ENCODE data around the gene RNF146.

DNA sequence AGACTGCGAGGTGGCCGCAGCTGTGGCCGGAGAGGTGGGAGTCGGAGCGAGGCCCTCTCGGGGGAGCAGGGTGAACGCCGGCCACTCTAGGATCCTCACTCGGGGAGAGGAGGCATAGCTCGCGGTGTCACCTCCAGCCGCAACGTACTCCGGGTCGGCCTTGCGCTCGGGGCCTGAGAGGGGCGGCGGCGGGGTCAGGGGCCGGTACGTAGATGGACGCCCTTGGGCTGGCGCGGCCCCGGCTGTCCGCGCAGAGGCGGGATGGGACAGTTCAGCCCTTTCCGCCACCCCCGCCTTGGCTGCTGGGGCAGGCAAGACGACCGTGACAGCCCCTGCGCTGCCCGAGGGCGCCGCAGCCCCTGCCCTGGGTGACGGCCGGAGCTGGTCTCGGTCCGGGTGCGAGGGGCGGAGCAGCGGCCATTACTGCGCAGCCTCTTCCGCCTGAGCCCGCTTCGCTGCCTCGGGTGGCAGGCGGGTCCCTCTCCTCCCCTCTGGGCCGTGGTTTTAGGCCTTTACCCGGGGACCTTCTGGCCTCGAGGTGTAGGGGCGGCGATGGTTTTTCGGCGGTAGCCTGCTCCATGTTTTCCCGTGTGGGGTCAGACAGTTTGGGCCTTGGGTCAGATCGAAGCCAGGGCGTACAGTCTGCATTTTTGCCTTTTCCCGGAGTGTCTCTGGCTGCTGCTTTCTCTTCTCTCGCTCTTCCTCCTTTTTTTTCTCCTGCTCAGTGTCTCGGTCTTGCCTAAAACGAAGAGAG, 405 bp downstream of the RNF146 start:
- TF ChIP-seq CTCF (IDR thresholded peaks at IDR 0.05; ENCODE audit: low read depth, low read length, missing input control) (no peak), YY1 (IDR thresholded peaks at IDR 0.05) (peak; percentile 97), RXRA (IDR thresholded peaks at IDR 0.05) (no peak), HNF4G (IDR thresholded peaks at IDR 0.05) (no peak), RAD21 (IDR thresholded peaks at IDR 0.05) (no peak), ATF3 (IDR thresholded peaks at IDR 0.05) (no peak), JUND (IDR thresholded peaks at IDR 0.05) (no peak)
- TF ChIP-seq, protein P1, sequence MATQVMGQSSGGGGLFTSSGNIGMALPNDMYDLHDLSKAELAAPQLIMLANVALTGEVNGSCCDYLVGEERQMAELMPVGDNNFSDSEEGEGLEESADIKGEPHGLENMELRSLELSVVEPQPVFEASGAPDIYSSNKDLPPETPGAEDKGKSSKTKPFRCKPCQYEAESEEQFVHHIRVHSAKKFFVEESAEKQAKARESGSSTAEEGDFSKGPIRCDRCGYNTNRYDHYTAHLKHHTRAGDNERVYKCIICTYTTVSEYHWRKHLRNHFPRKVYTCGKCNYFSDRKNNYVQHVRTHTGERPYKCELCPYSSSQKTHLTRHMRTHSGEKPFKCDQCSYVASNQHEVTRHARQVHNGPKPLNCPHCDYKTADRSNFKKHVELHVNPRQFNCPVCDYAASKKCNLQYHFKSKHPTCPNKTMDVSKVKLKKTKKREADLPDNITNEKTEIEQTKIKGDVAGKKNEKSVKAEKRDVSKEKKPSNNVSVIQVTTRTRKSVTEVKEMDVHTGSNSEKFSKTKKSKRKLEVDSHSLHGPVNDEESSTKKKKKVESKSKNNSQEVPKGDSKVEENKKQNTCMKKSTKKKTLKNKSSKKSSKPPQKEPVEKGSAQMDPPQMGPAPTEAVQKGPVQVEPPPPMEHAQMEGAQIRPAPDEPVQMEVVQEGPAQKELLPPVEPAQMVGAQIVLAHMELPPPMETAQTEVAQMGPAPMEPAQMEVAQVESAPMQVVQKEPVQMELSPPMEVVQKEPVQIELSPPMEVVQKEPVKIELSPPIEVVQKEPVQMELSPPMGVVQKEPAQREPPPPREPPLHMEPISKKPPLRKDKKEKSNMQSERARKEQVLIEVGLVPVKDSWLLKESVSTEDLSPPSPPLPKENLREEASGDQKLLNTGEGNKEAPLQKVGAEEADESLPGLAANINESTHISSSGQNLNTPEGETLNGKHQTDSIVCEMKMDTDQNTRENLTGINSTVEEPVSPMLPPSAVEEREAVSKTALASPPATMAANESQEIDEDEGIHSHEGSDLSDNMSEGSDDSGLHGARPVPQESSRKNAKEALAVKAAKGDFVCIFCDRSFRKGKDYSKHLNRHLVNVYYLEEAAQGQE (IDR thresholded peaks at IDR 0.05), result peak; percentile 5
- TF ChIP-seq, protein P2, sequence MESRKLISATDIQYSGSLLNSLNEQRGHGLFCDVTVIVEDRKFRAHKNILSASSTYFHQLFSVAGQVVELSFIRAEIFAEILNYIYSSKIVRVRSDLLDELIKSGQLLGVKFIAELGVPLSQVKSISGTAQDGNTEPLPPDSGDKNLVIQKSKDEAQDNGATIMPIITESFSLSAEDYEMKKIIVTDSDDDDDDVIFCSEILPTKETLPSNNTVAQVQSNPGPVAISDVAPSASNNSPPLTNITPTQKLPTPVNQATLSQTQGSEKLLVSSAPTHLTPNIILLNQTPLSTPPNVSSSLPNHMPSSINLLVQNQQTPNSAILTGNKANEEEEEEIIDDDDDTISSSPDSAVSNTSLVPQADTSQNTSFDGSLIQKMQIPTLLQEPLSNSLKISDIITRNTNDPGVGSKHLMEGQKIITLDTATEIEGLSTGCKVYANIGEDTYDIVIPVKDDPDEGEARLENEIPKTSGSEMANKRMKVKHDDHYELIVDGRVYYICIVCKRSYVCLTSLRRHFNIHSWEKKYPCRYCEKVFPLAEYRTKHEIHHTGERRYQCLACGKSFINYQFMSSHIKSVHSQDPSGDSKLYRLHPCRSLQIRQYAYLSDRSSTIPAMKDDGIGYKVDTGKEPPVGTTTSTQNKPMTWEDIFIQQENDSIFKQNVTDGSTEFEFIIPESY (IDR thresholded peaks at IDR 0.05), result no peak

Data from liver (tissue), 3 donors.